C4-2B (cell line): ENCODE results near the gene RAPGEF4.

ENCODE experiments used
- ZFX ChIP-seq: fragments of 450-650 bp; IDR thresholded peaks from 2 replicates; pipeline ENCODE4 v1.6.1; 2017
- TF ChIP-seq, protein P1 (sequence below): fragments of 450-650 bp; conservative IDR thresholded peaks from 2 replicates; pipeline ENCODE4 v1.5.1; 2017; ENCODE audit warnings: mild to moderate bottlenecking

DNA sequence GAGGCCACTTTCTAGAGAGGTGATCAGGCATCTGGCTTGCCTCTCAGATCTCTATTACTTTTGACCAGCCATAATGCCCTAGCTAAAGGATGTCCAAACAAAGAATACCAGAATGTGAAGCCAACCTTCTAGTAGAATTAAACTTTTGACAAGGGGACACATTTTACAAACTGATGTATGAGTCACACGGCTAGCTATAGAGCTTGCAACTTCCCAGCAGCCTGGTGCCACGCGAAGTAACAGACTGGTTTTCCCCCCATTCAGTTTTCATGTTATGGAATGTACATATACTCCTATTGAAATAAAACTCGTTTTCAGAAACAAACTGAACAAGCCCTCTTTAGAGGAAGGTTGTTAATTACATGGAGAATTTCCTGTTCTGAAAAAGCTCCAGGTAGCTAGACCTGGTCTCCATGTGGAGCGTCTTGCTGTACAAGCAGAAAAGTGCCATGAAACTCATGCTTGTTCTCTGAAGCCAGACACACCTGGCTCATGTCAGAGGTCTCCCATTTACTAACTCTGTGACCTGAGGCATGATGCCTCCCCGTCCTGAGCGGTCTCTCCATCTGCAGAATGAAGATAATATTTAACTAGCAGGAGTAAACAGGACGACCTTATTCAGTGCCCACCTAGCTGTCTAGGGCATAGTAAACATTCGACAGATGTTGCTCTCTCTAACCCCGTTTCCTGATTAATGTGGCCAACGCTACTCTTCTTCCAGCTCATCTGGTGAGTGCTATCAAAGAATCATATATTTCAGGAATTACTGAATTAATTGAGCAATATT lies 258.5 kb downstream of the RAPGEF4 start:
- TF ChIP-seq, protein P1, sequence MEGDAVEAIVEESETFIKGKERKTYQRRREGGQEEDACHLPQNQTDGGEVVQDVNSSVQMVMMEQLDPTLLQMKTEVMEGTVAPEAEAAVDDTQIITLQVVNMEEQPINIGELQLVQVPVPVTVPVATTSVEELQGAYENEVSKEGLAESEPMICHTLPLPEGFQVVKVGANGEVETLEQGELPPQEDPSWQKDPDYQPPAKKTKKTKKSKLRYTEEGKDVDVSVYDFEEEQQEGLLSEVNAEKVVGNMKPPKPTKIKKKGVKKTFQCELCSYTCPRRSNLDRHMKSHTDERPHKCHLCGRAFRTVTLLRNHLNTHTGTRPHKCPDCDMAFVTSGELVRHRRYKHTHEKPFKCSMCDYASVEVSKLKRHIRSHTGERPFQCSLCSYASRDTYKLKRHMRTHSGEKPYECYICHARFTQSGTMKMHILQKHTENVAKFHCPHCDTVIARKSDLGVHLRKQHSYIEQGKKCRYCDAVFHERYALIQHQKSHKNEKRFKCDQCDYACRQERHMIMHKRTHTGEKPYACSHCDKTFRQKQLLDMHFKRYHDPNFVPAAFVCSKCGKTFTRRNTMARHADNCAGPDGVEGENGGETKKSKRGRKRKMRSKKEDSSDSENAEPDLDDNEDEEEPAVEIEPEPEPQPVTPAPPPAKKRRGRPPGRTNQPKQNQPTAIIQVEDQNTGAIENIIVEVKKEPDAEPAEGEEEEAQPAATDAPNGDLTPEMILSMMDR: no peak
- TF ChIP-seq ZFX: no peak
